GM10847 (cell line): ENCODE results near the gene ASTN2.

ENCODE experiments used
- POLR2A ChIP-seq: IDR thresholded peaks from 2 replicates; pipeline ENCODE4 v1.6.1; 2011; ENCODE audit not compliant: insufficient read length; ENCODE audit errors: extremely low read depth

Gene ASTN2

GRCh38 chr9:116550696-116551436, 864.0 kb downstream of the ASTN2 start:
- no peak for TF ChIP-seq POLR2A

GRCh38 chr9:116549786-116550660, 864.8 kb downstream of the ASTN2 start:
- no peak for TF ChIP-seq POLR2A

- TF ChIP-seq POLR2A = no peak
Measured at GRCh38 chr9:116549061-116549664, 865.7 kb downstream of the ASTN2 start.

GRCh38 chr9:116547729-116548426, 867.0 kb downstream of the ASTN2 start:
- no peak for TF ChIP-seq POLR2A

- TF ChIP-seq POLR2A = no peak
Measured at GRCh38 chr9:116546711-116547581, 867.9 kb downstream of the ASTN2 start.

- TF ChIP-seq POLR2A = no peak
Measured at GRCh38 chr9:116544896-116545295, 870.0 kb downstream of the ASTN2 start.

GRCh38 chr9:116543731-116544400, 871.0 kb downstream of the ASTN2 start:
- TF ChIP-seq POLR2A = no peak

- TF ChIP-seq POLR2A = no peak
Measured at GRCh38 chr9:116541402-116541801, 873.5 kb downstream of the ASTN2 start.

- TF ChIP-seq POLR2A = no peak
Measured at GRCh38 chr9:116539549-116539948, 875.3 kb downstream of the ASTN2 start.

- TF ChIP-seq POLR2A = no peak
Measured at GRCh38 chr9:116525611-116526010, 889.2 kb downstream of the ASTN2 start.

- TF ChIP-seq POLR2A = no peak
Measured at GRCh38 chr9:116524778-116525470, 889.9 kb downstream of the ASTN2 start.

GRCh38 chr9:116520218-116520617, 894.6 kb downstream of the ASTN2 start:
- no peak for TF ChIP-seq POLR2A

- TF ChIP-seq POLR2A = no peak
Measured at GRCh38 chr9:116516456-116516855, 898.4 kb downstream of the ASTN2 start.
